K562 (cell line): ENCODE measurements around the gene ZNF407.
"Not testable (repeated sequence)": the region's sequence is repeated elsewhere in the genome, so short reads cannot be mapped to it uniquely, and the experiment has no call there.

ENCODE experiments used
- ETV5 ChIP-seq: sonication (generic); formaldehyde crosslinking; IDR thresholded peaks from 2 replicates; pipeline ENCODE4 v1.4.0; 2020; ENCODE audit warnings: low read depth, mild to moderate bottlenecking, missing genetic modification reagents
- POLR2A ChIP-seq: fragments of 450-650 bp; conservative IDR thresholded peaks from 2 replicates; pipeline ENCODE4 v1.6.1; 2016
- SAFB ChIP-seq: fragments of 200-400 bp; formaldehyde crosslinking; IDR thresholded peaks from 2 replicates; pipeline ENCODE4 v1.6.1; 2017; ENCODE audit warnings: low read depth, low read length, borderline replicate concordance
- TF ChIP-seq, protein P1 (sequence below), 3 experiments: IDR thresholded peaks in 2 of 3; conservative IDR thresholded peaks in 1 of 3; 2 replicates each; pipeline ENCODE4 v1.5.1; 2011 to 2012; ENCODE audit warnings: low read length in 3 of 3, mild to moderate bottlenecking in 3 of 3, control low read depth in 2 of 3, improper control_type of control experiment in 1 of 3, inconsistent platforms in 1 of 3, low read depth in 1 of 3, mixed read lengths in 1 of 3, moderate library complexity in 1 of 3; ENCODE audit not compliant: insufficient read depth in 2 of 3
- TF ChIP-seq, protein P2 (sequence below): fragments of 200-800 bp; sonication (Bioruptor generic); IDR thresholded peaks from 2 replicates; pipeline ENCODE4 v1.6.1; 2017; ENCODE audit warnings: missing genetic modification characterization, missing compliant biosample characterization

DNA sequence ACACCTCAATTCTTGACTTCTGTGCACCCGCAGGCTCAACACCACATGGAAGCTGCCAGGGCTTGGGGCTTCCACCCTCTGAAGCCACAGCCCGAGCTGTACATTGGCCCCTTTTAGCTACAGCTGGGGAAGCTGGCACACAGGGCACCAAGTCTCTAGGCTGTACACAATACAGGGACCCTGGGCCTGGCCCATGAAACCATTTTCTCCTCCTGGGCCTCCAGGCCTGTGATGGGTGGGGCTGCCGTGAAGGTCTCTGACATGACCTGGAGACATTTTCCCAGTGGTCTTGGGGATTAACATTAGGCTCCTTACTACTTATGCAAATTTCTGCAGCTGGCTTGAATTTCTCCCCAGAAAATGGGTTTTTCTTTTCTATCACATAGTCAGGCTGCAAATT, 31.7 kb upstream of the ZNF407 start:
- TF ChIP-seq, protein P1, sequence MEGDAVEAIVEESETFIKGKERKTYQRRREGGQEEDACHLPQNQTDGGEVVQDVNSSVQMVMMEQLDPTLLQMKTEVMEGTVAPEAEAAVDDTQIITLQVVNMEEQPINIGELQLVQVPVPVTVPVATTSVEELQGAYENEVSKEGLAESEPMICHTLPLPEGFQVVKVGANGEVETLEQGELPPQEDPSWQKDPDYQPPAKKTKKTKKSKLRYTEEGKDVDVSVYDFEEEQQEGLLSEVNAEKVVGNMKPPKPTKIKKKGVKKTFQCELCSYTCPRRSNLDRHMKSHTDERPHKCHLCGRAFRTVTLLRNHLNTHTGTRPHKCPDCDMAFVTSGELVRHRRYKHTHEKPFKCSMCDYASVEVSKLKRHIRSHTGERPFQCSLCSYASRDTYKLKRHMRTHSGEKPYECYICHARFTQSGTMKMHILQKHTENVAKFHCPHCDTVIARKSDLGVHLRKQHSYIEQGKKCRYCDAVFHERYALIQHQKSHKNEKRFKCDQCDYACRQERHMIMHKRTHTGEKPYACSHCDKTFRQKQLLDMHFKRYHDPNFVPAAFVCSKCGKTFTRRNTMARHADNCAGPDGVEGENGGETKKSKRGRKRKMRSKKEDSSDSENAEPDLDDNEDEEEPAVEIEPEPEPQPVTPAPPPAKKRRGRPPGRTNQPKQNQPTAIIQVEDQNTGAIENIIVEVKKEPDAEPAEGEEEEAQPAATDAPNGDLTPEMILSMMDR (IDR thresholded peaks at IDR 0.05 in 2 of 3, conservative IDR thresholded peaks at IDR 0.05 in 1 of 3; ENCODE audit: insufficient read depth in 2 of 3, low read depth in 1 of 3, low read length in 3 of 3), result not testable (repeated sequence)
- not testable (repeated sequence) for TF ChIP-seq ETV5, POLR2A, SAFB
- TF ChIP-seq, protein P2, sequence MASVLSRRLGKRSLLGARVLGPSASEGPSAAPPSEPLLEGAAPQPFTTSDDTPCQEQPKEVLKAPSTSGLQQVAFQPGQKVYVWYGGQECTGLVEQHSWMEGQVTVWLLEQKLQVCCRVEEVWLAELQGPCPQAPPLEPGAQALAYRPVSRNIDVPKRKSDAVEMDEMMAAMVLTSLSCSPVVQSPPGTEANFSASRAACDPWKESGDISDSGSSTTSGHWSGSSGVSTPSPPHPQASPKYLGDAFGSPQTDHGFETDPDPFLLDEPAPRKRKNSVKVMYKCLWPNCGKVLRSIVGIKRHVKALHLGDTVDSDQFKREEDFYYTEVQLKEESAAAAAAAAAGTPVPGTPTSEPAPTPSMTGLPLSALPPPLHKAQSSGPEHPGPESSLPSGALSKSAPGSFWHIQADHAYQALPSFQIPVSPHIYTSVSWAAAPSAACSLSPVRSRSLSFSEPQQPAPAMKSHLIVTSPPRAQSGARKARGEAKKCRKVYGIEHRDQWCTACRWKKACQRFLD, result not testable (repeated sequence)
